HG03342 (cell line): Measurements from ENCODE around the gene DCAF15.
"Not testable (repeated sequence)": the region's sequence is repeated elsewhere in the genome, so short reads cannot be mapped to it uniquely, and the experiment has no call there.

ENCODE experiments used
- ATAC-seq: cut with Tn5 transposase; IDR thresholded peaks from one replicate; pipeline ENCODE4 v1.9.1; 2021; ENCODE audit warnings: mild to moderate bottlenecking, moderate library complexity; ENCODE audit not compliant: unreplicated experiment

DCAF15 gene, protein sequence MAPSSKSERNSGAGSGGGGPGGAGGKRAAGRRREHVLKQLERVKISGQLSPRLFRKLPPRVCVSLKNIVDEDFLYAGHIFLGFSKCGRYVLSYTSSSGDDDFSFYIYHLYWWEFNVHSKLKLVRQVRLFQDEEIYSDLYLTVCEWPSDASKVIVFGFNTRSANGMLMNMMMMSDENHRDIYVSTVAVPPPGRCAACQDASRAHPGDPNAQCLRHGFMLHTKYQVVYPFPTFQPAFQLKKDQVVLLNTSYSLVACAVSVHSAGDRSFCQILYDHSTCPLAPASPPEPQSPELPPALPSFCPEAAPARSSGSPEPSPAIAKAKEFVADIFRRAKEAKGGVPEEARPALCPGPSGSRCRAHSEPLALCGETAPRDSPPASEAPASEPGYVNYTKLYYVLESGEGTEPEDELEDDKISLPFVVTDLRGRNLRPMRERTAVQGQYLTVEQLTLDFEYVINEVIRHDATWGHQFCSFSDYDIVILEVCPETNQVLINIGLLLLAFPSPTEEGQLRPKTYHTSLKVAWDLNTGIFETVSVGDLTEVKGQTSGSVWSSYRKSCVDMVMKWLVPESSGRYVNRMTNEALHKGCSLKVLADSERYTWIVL

GRCh38 chr19:13952154-13952930, at the start of gene DCAF15:
Gene DCAF15 (plus strand): TSS chr19:13952509. CDS start chr19:13952513, 4 bp downstream.
- peak; percentile 98 for ATAC-seq

- no peak for ATAC-seq
These were observed 49.2 kb upstream of the DCAF15 start for GRCh38 chr19:13902993-13903555.

DNA sequence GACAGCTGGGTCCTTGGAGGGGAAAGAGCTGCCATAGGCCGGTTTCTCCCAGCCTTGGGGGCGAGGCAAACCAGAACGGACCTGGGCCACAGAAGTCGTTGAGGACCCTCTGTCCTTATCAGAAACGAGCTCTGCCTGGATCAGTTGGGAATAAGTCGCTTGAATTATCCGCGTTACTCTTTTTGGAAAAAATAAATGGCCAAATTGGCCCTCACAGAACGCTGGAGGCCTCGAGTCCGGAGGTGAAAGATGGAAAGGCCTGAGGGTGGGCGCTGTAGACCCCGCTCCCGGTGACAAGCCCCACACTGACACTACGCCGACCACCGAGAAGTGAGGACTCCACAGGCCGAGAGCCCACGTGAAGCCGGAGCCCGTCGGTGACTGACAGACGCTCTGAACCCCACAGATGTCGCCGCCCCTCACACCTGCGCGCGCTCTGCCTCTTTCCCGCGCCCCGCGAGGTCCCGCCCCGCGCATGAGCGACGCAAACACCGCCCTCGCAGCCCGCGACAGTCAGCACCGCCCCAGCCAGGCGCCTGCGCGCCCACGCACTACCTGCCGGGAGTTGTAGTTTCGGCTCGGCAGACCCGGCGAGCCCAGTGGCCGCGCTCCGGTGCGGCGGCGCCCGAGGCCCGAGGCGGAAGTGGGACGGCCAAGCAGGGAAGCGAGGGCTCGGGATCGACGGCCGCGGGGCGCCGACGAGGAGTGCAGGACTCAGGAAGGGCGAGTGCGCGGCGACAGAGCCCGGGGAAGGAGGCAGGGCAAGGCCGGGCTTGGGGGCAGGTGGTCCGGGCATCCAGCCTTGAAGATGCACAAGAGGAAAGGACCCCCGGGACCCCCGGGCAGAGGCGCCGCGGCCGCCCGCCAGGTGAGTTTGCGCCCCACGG, 46.4 kb upstream of the DCAF15 start, which contains the start of the genes BRME1 and CC2D1A:
TSS of gene BRME1 (minus strand) at position 484 of the 887 bp plus-strand sequence. CDS start 1,225 bp downstream, outside the sequence.
TSS of gene CC2D1A (plus strand) at position 568 of the 887 bp plus-strand sequence. CDS start at position 809, 241 bp downstream.
- ATAC-seq = peak; percentile 82

DNA sequence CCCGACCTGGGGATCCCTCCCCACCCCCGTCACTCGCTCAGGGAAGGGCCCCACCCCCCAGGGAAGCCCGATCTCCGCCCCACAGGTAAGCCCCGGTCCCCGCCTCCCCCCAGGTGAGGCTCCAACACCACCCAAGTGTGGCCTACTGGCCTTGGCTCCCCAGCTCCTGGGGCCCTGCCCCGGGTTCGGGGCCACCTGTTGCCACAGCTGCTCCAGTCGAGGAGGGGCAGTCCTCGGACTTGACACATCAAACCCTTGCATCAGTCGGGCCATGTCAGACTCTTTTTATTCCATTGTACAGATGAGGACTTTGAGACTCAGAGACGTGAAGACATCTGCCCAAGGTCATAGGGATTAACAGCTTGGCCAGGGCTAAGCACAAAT, 45.8 kb upstream of the DCAF15 start:
- peak; percentile 23 for ATAC-seq

DNA sequence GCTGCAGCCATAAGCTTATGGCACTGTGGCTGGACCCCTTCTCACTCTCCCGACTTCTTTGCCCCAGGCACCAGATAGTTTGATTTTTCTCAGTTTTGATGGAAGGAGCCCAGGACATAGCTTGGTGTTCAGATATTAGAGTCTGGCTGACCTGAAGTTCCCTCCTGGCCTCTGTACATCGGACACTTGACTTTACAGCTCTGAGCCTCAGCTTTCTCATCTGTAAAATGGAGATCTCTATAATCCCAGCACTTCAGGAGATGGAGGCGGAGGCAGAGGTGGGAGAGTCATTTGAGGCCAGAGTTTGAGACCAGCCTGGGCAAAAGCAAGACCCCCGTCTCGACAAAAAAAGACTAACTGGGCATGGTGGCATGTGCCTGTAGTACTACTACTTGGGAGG, 45.4 kb upstream of the DCAF15 start:
- ATAC-seq = no peak

DNA sequence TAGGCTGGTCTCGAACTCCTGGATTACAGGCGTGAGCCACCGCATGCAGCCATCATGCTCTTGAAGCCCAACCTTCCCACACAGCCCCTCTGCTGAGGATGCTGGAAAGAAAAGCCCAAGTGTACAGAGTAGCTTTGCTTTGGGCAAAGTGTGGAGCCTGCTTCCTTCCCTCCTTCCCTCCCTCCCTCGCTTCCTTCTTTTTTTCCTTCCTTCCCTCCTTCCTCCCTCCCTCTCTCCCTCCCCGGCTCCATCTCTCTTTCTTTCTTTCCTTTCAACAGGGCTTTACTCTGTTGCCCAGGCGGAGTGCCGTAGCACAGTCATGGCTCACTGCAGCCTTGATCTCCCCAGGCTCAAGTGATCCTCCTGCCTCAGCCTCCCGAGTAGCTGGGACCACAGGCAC, 43.6 kb upstream of the DCAF15 start:
- no peak for ATAC-seq

- no peak for ATAC-seq
These were observed 42.9 kb upstream of the DCAF15 start for GRCh38 chr19:13909430-13909829.

DNA sequence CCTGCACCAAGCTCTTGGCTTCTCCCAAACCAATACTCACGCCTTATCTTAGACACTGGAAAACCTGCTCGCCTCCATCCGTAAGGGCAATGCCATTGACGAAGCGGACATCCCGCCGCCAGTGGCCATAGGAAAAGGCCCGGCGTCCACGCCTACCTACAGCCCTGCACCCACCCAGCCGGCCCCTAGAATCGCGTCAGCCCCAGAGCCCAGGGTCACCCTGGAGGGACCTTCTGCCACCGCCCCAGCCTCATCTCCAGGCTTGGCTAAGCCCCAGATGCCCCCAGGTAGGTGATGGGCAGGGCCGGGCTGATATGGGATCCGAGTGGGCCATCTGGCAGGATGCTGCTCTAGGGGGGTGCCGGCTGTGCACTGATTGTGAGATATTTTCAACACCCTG, 39.0 kb upstream of the DCAF15 start:
- ATAC-seq = no peak

DNA sequence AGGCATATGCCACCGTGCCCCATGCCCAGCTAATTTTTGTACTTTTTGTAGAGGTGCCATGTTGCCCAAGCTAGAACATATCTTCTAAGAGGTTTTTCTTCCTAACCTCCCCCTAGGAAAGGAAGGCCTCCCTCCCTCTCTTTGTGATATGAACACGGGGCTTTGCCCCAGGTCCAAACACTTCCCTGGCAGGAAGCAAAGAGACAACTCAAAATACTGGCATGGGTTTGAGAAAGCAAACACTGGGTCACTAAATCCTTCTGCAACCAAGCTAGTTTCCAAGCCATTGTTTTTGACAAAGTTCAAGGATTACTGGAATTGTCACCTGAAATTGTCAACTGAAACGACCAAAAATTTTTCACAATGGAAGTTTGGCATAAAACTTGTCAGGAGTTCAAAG, 37.5 kb upstream of the DCAF15 start:
- no peak for ATAC-seq

DNA sequence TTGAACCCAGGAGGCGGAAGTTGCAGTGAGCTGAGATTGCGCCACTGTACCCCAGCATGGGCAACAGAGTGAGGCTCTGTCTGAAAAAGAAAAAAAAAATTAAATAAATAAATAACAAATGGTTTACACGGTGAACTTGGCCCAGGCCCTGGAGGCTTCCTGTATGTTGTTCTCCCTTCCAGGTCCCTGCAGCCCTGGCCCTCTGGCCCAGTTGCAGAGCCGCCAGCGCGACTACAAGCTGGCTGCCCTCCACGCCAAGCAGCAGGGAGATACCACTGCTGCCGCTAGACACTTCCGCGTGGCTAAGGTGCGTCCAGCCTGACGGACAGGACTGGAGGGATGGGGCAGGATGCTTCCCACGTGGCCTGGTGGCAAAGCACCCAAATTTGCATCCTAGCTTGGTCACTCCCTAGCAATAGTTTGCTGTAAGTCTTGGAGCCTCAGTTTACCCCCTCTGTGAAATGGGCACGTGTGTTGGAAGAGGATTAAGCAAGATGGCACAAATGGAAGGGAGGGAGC, 34.4 kb upstream of the DCAF15 start:
- no peak for ATAC-seq

GRCh38 chr19:13918726-13919411, 33.4 kb upstream of the DCAF15 start:
- no peak for ATAC-seq

- ATAC-seq = no peak
These were observed 31.8 kb upstream of the DCAF15 start for GRCh38 chr19:13920524-13920923.

DNA sequence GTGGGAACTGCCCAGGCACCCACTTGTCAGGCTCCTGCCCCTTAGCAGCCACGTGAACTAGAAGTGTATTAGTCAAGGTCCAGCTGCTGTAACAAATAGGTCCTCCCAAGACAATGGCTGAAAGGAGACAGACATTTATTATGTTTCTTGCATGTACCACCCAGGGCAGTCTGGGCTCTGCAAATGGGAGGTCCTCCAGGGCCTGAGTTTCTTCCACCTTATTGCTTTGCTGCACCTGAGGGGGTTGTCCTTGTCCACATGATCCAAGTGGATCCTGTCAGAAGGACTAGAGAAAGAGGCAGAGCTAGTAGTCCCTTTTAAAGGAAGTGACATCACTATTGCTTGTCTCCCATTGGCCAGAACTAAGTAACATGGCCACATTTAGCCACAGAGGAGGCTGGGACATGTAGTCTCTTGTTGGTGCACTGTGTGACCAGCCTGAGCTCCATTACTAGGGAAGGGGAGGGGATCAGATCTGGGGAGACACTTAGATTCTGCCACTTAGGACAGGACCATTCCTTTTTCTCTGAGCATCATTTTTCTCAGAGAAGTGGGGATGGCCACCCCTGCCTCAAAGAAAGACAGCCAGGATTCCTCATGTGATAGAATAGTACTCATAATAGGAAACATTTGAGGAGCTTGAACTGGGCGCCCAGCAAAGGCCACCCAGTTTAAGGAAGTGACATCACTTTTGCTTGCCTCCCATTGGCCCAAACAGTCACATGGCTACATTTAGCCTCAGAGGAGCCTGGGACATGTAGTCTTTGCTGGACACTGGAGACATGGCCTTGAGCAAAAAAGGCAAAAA, 31.2 kb upstream of the DCAF15 start:
- ATAC-seq = no peak

- not testable (repeated sequence) for ATAC-seq
These were observed 30.2 kb upstream of the DCAF15 start for GRCh38 chr19:13922118-13922517.

GRCh38 chr19:13923194-13923987, 28.9 kb upstream of the DCAF15 start:
- ATAC-seq = no peak

GRCh38 chr19:13926010-13926409, 26.3 kb upstream of the DCAF15 start:
- no peak for ATAC-seq

DNA sequence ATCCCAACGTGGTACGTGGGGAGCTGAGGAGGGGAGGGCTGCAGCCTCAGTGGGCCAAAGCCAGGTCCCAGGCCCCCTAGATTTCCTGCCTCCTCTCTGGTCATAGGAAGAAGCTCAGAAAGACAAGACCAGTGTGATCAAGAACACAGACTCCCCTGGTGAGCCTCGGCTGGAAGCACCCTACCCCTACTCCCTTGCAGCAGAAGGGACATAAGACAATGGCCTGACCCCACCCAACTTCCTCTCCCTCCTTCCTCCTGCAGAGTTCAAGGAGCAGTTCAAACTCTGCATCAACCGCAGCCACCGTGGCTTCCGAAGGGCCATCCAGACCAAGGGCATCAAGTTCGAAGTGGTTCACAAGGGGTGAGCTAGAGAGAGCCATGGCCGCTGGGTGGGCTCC, 25.6 kb upstream of the DCAF15 start:
- ATAC-seq = no peak

DNA sequence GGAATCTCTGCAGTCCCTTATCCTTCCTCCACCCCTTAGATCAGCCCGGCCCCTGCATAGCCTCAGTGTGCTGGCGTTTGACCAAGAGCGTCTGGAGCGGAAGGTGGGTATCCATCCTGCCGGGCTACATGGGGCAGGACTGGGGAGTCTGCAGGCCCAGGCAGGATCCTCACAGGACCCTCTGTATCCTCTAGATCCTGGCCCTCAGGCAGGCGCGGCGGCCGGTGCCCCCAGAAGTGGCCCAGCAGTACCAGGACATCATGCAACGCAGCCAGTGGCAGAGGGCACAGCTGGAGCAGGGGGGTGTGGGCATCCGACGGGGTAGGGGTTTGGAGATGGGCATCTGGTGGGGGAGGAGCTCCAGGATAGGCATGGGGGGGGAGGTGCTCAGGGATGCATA, 23.0 kb upstream of the DCAF15 start:
- no peak for ATAC-seq
